Pulmonary artery endothelial cell (primary cell): ENCODE measurements around the gene CAMK1G. TPM values are rescaled to one million over a fixed set of nuclear protein-coding genes. Genes with fewer than 3 reads are reported as not detected.

Experiments used
- DNase-seq: peaks from one replicate; pipeline ENCODE4 v3.0.0-alpha.2; 2011; ENCODE audit warnings: low read depth, low spot score
- total RNA-seq: library from RNA; depleted of rRNA; stranded (reverse); fragments of >200 nt; gene quantifications from 2 replicates; pipeline ENCODE4 v1.2.3, GENCODE V29; 2014

Gene CAMK1G
- total RNA-seq = not detected in 2 replicates

DNA sequence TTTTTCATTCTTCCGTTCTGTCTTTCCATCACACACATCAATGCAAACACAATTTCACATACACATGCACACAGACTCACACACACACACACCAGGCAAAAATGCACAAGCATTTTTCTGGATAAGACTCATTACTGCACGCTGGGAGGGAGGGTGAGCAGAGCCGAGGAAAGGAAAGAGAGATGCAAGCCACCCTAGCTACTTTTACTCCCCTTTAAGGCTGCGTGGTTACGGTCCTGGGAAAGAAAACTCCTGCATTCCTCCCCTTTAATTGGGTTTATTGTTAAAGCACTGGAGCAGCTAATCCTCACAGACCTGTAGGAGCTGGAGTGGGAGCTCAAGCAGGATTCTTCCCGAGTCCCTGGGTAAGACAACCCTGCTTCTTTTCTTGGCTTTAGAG lies at the start of gene CAMK1G:
TSS of gene CAMK1G (plus strand) at position 307 of the 400 bp plus-strand sequence. CDS start 11,270 bp downstream, outside the sequence.
- DNase-seq = no peak

DNA sequence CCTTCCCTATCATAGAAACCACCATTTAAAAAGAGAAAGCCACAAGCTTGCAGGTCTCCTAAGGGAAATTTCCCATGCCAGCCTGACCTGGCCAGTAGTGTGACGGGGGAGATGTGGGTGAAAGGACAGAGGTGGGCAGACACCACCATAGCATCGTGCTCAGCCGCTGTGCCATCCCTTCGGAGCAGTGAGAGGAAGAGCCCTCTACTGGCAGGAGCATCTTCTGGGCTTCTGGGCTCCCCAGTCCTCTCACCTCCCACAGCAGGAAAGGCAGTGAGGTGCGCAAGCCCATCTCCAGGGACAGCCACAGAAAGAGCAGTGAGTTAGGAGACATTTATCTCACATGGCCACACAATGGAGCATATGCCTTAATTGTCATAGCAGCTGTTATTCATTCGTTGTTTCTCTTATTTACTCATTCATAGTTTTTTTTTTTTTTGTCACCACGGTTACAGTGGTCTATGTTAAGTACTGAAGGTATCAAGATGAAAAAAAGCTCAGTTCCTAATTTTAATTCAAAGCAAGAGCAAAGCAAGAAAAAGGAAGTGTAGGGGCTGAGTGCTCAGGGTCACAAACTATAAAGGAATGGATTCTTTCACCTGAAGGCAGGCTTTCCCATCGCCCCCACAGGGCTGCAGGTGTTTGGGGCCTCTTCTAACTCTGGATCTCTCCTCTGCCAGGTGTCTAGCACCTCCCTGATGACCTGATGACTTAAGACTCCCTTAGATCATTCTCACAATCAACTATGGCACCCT lies 48.8 kb upstream of the CAMK1G start:
- no peak for DNase-seq

DNA sequence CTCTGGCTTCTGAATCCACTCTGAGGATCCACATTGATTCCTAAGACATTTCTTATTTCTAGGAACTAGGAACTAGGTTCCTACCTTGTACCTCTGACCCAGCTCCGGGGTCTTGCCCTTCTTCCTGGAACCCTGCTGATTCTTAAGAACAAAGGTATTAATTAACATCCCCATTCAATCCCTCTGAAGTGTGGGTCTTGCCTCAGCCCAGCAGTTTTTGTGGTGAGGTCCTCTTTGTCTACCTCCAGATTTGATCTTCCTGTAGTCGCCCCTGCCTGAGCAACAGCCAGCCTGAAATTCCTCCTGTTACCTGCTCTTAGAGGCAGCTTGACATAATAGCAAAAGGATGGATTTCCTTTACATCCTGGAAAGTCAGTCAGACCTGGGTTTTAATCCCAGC lies 46.7 kb upstream of the CAMK1G start:
- no peak for DNase-seq

DNA sequence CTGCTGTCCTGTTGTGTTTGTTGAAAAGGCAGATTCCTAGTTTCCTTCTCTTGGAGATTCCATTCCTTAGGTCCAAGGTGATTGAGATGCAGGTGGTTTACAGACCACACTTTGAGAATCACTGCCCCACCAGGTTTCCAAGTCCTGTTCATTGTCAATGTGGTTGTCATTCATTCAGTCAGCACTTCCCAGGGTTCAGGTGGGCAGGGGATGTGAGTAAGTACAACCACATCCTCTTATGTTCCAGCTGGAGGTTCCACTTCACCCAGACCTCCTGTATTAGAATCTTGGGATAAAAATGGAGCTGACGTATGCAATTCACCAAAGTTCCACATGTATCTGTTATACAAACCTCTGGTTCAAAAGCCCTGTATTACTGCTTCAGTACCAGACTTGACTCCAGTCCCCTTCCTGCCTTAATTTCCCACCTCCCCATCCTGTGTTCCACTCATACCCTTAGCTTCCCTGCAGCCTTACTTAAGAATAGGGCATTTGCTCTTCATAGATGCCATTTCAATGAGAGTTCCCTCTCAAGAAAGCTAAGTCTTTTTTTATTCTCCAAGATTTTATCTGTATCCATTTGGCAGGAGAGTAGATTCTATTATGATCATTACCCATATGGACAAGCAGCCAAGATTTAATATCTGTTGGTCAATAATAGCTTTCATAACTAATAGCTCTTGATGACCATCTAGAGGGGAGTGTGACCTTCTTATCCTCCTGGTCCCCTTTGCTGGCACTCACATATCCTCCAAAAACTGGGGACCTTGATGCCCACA lies 46.0 kb upstream of the CAMK1G start:
- DNase-seq = no peak

DNA sequence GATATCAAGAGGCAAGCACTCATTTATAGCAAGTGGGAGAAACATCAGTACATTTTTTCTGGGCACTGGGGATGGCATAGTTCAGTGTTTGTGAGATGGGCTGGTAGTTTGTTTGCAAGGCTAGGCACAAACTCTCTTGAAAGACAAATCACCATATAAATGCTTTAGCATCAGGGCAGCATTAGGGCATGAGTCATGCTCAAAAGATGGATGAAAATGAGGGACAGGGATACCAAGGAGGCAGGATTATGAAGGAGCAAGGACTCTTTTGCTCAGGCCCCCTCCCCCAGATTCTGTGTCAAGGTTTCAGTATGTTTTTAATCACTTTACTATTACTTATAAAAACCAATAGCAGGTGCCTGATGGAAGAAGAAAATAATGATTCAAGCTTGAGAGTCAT lies 43.9 kb upstream of the CAMK1G start:
- no peak for DNase-seq

DNA sequence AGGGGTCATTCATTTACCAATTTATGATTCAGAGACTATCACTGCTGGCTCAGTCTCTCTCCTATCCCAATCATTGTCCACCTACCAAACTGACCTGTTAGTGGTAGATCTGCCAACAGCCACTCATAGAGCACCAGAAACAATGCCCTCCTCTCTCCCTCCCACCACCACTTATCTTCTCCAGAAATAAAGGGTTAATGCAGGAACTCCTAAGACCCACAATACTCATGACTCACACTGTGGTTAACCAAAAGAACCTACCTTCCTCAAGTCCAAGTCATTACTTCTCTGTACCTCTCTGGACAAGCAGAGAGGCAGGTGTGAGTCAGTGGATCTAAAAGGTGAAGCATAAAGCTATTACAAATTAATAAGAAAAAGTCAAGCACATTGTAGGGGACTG lies 40.9 kb upstream of the CAMK1G start:
- no peak for DNase-seq

DNA sequence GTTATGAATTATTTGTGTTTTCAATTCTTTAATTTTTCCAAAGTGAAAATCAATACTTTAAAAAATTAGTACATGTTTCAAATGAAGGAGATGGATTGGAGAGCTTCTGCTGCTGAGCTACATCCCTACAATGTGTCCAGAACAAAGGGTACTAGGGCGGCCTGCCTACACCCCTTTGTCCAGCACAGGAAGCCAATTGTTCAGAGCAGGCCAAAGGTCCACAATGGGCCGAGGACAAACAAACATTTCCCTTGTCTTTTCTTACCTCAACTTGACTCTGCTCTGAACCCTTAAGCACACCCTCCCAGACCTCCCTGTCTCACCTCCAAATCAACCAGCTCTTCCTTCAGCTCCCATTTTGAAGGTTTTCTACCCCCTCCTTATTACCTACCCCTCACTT lies 39.4 kb upstream of the CAMK1G start:
- DNase-seq = no peak

DNA sequence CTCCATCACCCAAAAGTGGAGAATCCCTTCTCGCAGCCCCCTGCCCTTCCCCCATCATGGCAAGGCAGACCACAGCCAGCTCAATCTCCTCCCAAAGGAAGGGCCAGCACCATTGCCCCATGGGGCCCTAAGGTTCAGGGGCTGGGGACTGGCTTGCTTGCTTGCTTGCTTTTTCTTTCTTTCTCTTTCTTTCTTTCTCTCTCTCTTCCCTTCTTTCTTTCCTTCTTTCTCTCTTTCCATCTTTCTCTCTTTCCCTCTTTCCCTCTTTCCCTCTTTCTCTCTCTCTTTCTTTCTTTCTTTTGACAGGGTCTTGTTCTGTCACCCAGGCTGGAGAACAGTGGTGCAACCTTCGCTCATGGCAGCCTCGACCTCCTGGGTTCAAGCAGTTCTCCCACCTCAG lies 38.1 kb upstream of the CAMK1G start:
- DNase-seq = no peak

DNA sequence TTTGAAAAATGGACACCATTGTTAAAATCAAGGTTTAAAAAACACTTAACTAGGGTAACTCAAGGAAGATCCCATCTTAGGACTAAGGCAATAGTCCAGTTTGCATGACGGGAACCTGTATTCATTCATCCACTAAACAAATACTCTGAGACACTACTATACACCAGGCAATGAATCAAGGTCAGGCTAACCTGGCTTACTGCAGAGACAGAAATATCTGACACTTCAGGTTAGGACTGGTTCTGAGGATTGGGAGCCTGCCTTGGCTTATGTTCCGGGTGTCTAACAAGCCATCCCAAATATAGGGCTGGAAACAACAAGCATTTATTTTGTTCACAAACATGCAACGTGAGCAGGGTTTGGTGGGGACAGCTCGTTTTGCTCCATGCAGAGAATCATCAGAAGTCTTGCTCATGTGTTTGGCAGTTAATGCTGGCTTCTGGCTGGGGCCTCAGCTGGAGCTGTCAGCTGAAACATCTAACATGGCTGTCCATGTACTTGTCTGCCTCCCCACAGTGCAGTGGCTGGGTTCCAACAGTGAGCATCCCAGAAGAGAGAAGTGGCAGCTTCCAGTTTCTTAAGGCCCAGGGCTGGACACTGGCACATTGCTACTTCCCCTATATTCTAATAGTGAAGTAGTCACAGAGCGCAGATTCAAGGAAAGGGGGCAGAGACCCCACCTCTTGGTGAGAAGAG lies 37.0 kb upstream of the CAMK1G start:
- no peak for DNase-seq

DNA sequence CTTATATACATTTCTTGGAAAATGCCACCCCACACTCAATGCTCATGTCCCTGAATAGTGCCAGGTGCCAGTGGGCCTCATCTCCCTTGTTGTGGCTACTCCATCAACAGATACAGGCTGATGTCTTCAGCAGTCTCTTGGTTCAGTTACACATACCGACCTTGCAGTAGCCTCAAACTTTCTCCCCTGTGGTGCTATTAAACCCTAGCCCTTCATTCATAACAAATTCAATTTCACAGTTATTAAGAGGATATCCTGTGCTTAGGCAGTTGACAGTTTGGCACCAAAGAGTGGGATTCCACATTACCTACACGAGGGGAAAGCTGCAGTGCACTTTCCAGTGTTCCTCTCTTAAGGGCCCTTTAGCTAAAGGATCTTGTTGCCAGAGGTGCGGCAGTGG lies 35.9 kb upstream of the CAMK1G start:
- no peak for DNase-seq

DNA sequence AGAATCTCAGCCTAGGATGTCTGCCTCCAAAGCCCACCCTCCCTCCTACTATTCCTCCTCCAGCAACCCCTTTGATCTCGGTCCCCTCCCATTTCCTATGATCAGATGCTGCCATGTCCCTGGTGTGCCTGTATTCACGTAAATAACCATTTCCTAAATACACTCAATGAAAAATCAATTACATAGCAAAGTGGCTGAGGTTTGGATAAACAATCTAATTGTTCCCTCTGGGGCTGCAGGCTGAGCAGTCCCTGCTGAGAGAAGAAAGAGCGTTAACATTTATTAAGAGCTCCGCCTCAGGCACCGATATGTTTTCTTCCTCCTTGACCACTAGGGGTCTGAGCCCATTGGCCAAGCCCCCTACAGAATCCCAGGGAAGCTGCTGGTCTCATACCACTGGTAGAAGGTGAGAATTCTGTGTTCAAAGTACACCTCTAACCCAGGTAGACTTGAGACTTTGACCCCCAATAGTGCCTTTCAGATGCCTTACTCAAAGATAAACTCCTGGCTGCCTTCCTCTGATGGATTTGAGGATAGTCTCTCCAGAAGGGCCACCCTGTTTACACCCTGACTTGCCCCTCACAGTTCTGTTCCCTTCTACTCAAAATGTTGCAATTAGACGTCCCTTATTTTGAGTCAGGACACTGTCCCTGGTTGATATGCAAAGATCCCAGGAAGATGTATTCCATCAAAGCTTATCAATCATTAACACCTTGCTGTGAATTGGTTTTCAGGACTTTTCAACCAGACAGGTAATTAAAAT lies 33.9 kb upstream of the CAMK1G start:
- no peak for DNase-seq

DNA sequence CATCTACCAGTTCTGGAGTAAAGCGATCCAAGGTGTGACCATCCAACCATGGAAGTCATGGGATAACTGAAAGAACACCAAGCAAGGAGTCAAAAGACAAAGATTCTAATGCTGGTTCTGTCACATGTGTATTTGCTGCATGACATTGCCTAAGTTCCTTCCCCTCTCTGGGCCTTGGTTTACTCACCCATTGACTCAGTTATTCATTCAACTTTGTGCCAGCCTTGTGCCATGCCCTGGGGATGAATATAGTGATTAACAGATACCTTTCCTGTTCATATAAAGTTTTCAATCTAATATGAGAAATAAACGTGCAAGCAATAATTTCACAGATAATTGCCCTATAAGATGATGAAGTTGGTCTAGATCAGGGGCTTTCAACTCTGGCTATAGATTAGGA lies 33.0 kb upstream of the CAMK1G start:
- DNase-seq = no peak

DNA sequence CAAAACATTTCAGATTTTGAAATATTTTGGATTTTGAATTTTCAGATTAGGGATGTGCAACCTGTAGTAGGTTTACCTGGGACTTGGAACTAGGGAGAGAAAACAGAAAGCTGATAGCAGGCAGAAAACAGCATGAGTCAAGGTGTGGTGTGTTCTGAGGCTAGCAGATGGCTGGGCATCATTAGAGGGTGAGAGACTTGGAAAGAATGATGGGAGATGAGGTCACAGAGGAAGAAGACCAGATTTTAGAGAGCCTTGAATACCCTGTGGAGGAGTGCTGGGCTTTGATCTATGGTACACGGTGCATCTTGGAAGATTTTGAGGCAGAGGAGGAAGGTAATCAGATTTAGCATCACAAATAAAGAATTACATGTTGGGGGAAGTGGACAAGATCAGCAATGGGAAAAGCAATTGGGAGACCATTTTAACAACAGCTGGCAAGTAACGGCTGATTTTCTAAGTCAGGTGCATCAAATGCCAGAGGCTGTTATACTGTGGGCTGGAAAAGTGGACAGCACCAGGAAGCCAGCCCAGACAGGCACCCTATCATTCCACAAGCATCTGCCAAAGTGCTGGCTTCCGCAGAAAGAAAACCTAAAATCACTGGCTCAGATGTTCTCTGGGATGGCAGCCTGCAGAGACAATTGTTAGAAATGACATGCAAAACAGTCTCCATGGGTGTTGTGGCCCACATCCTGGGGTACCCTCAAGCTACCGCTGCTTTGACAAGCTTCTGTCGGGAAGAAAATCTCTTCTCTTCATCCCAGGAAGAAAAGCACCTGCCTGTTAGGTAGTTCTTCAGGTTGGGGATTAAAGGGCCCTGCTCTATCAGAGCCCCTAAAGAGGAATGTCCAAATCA lies 30.9 kb upstream of the CAMK1G start:
- DNase-seq = no peak

DNA sequence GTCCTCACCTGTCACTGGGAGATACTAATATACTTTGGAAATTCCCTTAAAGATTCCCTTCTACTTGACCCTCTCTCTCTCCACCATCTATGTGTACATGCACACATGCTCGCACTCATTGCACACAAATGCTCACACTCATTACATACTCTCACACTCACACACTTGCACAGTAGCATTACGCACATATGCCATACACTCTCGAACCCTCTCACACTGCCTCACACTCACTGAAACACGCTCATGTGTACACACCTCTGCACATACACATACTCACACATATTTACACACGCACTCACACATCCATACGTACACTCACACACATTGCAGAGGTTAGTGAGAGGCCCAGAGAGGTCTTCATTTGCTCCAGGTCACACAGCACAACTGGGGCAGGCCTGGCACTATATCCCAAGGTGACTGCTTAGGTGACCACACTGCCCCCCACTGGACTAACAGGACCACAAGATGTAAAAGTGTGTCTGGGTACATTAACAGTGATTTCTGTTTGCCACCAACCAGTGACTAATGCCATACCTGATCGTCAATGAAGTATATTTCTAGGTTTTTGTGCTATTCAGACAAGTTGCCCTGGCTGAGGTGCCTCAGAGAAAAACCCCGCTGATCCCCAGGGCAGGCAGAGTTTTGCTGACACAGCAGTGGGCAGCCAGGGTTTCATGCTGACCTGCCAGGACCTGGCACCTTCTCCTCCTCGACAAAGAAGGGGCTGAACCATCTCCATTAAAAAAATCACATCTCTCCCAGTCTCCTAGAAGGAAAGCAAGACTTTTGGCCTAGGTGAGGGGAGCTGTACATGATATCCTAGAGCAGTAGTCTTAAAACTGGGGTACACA lies 28.5 kb upstream of the CAMK1G start:
- DNase-seq = no peak

DNA sequence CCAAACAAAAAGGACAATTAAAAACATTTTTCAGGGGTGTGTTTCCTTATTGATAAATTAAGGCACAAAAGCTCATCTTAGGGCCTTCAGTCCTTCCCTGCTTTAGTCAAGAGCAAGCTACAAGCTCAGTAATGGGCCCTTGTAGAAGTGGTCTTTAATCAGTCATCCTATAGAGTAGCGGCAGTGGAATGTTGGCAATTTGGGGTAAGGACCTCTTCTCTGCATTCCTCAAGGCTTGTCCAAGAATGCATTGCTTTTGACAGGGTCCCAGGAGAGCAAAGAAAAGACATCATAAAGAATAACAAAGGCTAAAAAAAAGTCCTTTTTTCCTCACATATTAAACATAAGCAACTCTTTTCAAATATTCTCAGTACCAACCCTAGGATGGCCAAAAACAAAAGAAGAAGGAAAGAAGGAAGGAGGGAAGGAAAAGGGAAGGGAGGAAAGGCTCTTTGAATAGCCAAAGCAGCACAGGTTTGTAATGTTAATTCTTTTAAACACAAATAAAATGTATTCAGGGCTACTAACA lies 27.3 kb upstream of the CAMK1G start:
- no peak for DNase-seq

DNA sequence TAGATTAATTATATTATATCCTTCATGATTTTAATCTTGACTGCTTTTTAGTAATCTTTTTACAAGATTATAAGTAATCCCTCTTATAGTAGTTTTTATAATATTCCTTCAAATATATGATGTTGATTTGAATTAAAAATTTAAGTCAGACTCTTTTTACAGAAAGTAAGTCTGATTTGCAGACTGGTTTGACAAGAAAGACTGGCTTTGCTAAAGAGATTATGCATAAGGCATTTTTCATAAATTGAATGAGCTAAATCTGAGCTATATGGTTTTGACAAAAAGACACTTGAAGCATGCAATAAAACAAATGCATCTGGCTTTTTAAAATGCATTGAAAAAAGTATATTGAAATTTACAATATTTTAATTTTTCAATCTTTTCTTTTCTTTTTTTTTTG lies 26.3 kb upstream of the CAMK1G start:
- DNase-seq = no peak

DNA sequence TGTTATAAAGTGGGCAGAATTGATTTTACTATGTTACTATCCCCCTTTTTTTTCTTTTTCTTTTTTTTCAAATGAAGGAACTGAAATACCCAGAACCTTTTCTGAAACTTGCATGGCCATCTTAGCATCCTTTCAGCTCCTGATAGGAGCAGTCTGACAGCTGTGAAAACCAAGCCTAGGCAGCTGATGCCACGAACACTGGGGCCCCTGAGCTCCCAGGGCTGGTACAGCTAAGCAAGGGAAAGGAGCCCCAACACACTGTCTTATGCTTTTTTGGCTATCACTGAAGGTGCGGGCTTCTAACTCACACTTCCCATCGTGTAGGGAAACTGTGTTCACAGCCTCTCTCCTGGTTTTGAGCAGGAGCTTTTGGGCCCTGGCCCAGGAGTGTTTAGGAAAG lies 23.0 kb upstream of the CAMK1G start:
- DNase-seq = no peak

DNA sequence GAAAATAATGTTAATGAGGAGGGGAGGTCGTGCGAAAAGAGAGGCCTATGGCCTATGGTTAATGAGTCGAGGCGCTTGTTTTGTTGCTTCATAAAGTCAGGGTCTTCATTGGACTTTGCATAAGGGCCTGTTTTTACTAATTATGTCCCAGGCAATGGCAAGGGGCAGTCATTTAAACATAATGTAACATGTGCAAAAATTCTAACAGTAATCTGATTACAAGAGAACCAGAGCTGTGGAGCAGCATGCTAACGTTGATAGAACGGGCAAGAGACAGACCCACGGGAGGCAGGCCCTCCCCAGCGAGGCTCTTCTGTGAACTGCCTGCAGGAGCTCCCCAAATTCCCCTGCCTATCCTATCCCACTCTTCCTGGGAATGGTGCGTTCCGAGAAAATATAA lies 22.6 kb upstream of the CAMK1G start:
- no peak for DNase-seq

DNA sequence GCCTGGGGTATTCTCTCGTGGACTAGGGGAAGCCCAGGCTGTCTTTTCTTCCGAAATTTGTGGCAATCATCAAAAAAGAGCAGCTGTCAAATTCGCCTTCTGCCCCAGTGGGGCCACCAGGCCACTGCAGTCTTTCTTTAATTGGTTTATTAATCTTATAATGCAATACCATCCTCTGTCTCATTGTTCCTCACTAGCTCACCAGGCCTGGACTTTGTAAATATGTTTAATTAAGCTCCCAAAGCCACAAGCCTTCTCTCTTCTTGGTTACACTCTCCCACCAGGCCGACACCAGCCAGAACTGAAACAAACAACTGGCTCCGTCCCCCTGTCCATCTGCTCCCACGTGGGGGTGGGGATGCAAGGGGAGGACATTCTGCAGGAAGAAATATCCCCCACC lies 22.0 kb upstream of the CAMK1G start:
- no peak for DNase-seq

DNA sequence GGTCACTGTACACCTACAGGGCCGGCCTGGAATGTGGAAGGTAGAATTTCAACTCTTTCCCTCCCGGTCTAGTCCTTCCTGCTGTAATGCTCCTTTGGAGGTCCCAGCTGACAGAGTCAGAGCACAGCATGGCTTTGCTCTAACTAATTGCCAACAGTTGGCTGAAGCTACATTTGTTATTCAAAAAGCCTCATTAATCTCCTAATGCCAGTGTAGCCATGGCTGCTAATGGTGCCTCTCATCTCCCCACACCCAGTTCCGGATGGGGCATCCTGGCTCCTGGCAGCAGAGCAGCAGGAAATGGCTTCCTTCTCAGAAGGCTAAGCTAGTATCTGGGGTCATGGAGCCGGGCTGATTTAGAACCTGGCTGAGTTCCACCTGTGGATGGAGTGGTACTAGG lies 18.7 kb upstream of the CAMK1G start:
- no peak for DNase-seq
